Calu3 (cell line): ENCODE results near the gene TBC1D22B. TPM values are rescaled to one million over a fixed set of nuclear protein-coding genes. Genes with fewer than 3 reads are reported as not detected.

Experiments
- BruUV-seq: library from RNA; stranded (reverse); fragments of 400-500 nt; replicated peaks from 2 replicates; lab custom pipeline; 2021; lab: Mats Ljungman, UMichigan
- CTCF ChIA-PET: fragments of 300-600 bp; sonication (Branson Sonifier 250); formaldehyde crosslinking; loops from one replicate; lab custom pipeline; 2022; ENCODE audit warnings: antibody characterized with exemption; lab: Charles Lee
- DNase-seq: peaks from one replicate; pipeline ENCODE4 v3.0.0; 2022
- H3K27ac Mint-ChIP-seq: one replicate; pipeline ENCODE4 v1.8.0; 2022; ENCODE audit warnings: mixed read lengths; ENCODE audit not compliant: unreplicated experiment
- H3K27me3 Mint-ChIP-seq: one replicate; pipeline ENCODE4 v1.8.0; 2022; ENCODE audit warnings: mixed read lengths; ENCODE audit not compliant: unreplicated experiment
- H3K36me3 Mint-ChIP-seq: one replicate; pipeline ENCODE4 v1.8.0; 2022; ENCODE audit warnings: mild to moderate bottlenecking, moderate library complexity, mixed read lengths; ENCODE audit not compliant: insufficient read depth, unreplicated experiment
- H3K4me1 Mint-ChIP-seq: one replicate; pipeline ENCODE4 v1.8.0; 2022; ENCODE audit warnings: mild to moderate bottlenecking, low read depth, mixed read lengths; ENCODE audit not compliant: unreplicated experiment
- H3K4me3 Mint-ChIP-seq: one replicate; pipeline ENCODE4 v1.8.0; 2022; ENCODE audit warnings: mild to moderate bottlenecking, low read depth, moderate library complexity, mixed read lengths; ENCODE audit not compliant: unreplicated experiment
- H3K9me3 Mint-ChIP-seq: one replicate; pipeline ENCODE4 v1.8.0; 2022; ENCODE audit warnings: low read depth, mixed read lengths; ENCODE audit not compliant: unreplicated experiment
- CTCF ChIP-seq: fragments of 200-600 bp; IDR thresholded peaks from one replicate; pipeline ENCODE4 v1.8.0; 2022; ENCODE audit warnings: antibody characterized with exemption; ENCODE audit not compliant: unreplicated experiment
- intact Hi-C: fragments of 100-400 bp; cut with micrococcal nuclease; formaldehyde crosslinking; loops from one replicate; pipeline ENCODE4 v1.10.0; 2022; ENCODE audit not compliant: unreplicated experiment
- total RNA-seq: library from RNA; stranded (reverse); gene quantifications from 2 replicates; pipeline ENCODE4 v1.2.3, GENCODE V29; 2022

The TBC1D22B gene
- total RNA-seq, 1 experiment from 2014 or later, result 14.6 TPM

GRCh38 chr6:37372116-37372515 lies 114.5 kb downstream of the TBC1D22B start:
- DNase-seq, result no peak
- peaks cover 4% of the 10 kb centered on the region for H3K36me3 Mint-ChIP-seq
- intact Hi-C loops, result loop anchor here (10.0 kb wide), 1 partner anchor 193 kb away; no protein-coding TSS in a partner anchor
- H3K9me3 Mint-ChIP-seq, result no peaks in the 10 kb centered on the region
- H3K4me1 Mint-ChIP-seq, result peaks cover 9% of the 10 kb centered on the region
- no peak overlapping the region for H3K27ac Mint-ChIP-seq
- no peak overlapping the region for H3K4me3 Mint-ChIP-seq
- no peak for TF ChIP-seq CTCF
- no TSS peak for BruUV-seq
- CTCF ChIA-PET, result interaction anchor here (0.6 kb wide), 1 partner anchor 412 kb away, joined by 3 read pairs; no protein-coding TSS in a partner anchor
- H3K27me3 Mint-ChIP-seq, result no peaks in the 10 kb centered on the region

GRCh38 chr6:37373822-37374471 lies 116.4 kb downstream of the TBC1D22B start:
- CTCF ChIA-PET, result interaction anchor here (0.7 kb wide), 1 partner anchor 20 kb away, joined by 3 read pairs; the partner anchor contains the start of gene RNF8
- Mint-ChIP-seq H3K9me3 (no peaks in the 10 kb centered on the region), H3K27me3 (no peaks in the 10 kb centered on the region), H3K4me3 (no peak overlapping the region), H3K36me3 (peaks cover 4% of the 10 kb centered on the region), H3K4me1 (peaks cover 6% of the 10 kb centered on the region), H3K27ac (no peak overlapping the region)
- DNase-seq, result no peak
- TF ChIP-seq CTCF, result no peak
- intact Hi-C loops, result loop anchor here (10.0 kb wide), 1 partner anchor 191 kb away; no protein-coding TSS in a partner anchor
- no TSS peak for BruUV-seq

GRCh38 chr6:37375376-37375775 lies 117.8 kb downstream of the TBC1D22B start:
- intact Hi-C loops, result loop anchor here (10.0 kb wide), 1 partner anchor 189 kb away; no protein-coding TSS in a partner anchor
- H3K9me3 Mint-ChIP-seq, result no peaks in the 10 kb centered on the region

More at GRCh38 chr6:37375376-37375775, 117.8 kb downstream of the TBC1D22B start:
- no TSS peak for BruUV-seq
- Mint-ChIP-seq H3K4me1 (no peaks in the 10 kb centered on the region), H3K27ac (no peak overlapping the region), H3K36me3 (peaks cover 4% of the 10 kb centered on the region), H3K27me3 (no peaks in the 10 kb centered on the region), H3K4me3 (no peak overlapping the region)
- DNase-seq, result no peak
- no peak for TF ChIP-seq CTCF
- CTCF ChIA-PET, result no interaction called here
